GM19452 (cell line): Measurements from ENCODE around the gene XCL2.
"Not testable (repeated sequence)": the region's sequence is repeated elsewhere in the genome, so short reads cannot be mapped to it uniquely, and the experiment has no call there.

Source experiments
- ATAC-seq: cut with Tn5 transposase; IDR thresholded peaks from one replicate; pipeline ENCODE4 v1.9.1; 2021; ENCODE audit not compliant: unreplicated experiment

Gene XCL2

GRCh38 chr1:168543840-168544498, at the start of gene XCL2:
Gene XCL2, minus strand, starts transcription at chr1:168543997. Its CDS starts 33 bp downstream, at chr1:168543964.
- ATAC-seq: not testable (repeated sequence)

- ATAC-seq: no peak
These were observed 47.9 kb upstream of the XCL2 start for GRCh38 chr1:168591641-168592250.

DNA sequence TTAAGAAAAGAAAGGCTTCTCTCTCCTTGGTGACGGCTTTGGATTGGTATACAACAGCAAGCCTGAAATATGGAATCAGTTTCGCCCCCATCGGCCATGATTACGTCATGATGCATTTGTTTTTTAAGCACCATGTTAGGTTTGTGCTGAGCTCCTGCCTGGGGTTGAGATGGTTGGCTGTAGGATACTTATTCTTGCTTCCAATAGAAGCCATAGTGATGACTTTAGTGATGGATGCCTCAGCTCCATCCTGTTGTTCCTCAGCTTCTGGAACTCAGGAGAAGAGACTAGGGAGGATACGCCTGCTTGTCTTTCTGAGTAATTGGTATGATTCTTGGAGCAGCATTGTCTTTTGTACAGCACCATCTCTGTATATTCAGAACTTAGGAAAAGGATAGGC, 47.3 kb upstream of the XCL2 start:
- no peak for ATAC-seq

- no peak for ATAC-seq
These were observed 45.4 kb upstream of the XCL2 start for GRCh38 chr1:168589167-168589566.

DNA sequence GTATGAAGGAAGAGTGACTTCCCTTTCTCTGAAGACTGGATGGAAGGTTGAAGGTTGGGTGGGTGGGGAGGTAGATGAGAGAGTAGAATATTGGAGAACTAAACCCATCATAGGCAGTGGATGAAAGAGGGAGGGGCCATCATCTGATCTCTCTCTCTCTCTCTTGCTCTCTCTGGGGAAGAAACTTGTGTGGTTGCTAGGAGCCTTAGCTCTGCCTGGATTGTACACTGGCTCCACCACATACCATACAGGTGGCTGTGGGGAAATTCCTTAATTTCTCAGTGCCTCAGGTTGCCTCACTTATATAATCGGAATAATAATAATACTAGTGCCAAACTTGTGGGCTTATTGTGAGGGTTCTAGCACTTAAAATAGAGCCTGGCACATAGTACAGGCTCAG, 42.1 kb upstream of the XCL2 start:
- no peak for ATAC-seq

- no peak for ATAC-seq
These were observed 41.4 kb upstream of the XCL2 start for GRCh38 chr1:168585191-168585590.

GRCh38 chr1:168583571-168583970, 39.8 kb upstream of the XCL2 start:
- no peak for ATAC-seq

DNA sequence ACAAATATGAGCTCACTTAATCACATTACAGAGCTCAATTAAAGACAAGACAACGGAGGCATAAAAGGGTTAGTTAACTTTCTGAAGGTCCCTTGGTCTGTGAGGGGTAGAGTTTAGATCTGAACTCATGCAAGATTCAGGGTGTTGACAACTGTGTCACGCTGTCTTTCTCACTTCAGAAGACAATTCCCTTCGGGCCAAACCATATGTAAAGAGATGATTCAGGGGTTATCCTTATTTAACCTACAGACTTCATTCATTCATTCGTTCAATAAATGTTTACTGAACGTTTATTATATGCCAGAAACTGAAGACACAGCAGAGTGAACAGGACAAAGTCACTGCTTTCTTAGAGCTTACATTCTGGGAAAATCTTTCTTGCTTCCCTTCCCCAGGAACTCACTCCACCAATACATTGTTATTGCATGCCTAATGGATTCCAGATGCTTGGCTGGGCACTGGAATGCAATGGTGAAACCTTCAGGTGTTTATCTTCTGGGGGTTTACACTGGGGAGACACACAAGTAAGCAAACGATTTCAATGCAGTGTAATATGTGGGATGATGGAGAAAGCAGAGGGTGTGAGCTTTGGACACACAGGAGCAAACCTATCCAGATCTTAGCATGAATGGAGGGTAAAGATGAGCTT, 39.0 kb upstream of the XCL2 start:
- ATAC-seq: no peak

- no peak for ATAC-seq
These were observed 38.2 kb upstream of the XCL2 start for GRCh38 chr1:168581817-168582572.

DNA sequence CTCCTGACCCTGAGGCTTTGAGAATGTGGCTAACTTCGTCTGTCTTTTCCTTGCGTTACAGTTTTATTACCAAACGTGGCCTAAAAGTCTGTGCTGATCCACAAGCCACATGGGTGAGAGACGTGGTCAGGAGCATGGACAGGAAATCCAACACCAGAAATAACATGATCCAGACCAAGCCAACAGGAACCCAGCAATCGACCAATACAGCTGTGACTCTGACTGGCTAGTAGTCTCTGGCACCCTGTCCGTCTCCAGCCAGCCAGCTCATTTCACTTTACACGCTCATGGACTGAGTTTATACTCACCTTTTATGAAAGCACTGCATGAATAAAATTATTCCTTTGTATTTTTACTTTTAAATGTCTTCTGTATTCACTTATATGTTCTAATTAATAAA, 37.2 kb upstream of the XCL2 start:
- not testable (repeated sequence) for ATAC-seq

- ATAC-seq: not testable (repeated sequence)
These were observed 36.5 kb upstream of the XCL2 start for GRCh38 chr1:168580290-168580689.

GRCh38 chr1:168578531-168579185, 34.9 kb upstream of the XCL2 start:
- not testable (repeated sequence) for ATAC-seq

GRCh38 chr1:168576245-168576688, 32.5 kb upstream of the XCL2 start, which contains the start of gene XCL1:
Gene XCL1, plus strand, starts transcription at chr1:168576605. Its CDS starts 33 bp downstream, at chr1:168576638.
- not testable (repeated sequence) for ATAC-seq

DNA sequence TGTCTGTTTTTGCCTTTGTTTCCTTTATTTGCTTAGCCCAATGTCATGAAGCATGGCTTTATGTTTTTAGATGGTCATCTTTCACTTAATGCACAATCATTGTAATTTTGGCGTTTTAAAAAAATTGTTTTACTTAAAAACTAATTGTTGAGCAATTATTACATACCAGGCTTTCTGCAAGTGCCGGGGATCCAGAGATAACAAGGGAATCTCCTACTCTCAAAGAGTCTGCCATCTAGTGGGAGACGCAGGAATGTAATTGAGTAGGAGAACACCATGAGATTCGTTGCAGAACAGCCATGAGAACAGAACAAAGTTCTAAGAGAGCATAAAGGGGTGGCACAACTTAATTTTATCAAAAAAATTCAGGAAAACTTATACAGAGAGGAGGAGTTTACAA, 30.4 kb upstream of the XCL2 start:
- ATAC-seq: not testable (repeated sequence)

- ATAC-seq: no peak
These were observed 28.8 kb upstream of the XCL2 start for GRCh38 chr1:168572633-168573032.

DNA sequence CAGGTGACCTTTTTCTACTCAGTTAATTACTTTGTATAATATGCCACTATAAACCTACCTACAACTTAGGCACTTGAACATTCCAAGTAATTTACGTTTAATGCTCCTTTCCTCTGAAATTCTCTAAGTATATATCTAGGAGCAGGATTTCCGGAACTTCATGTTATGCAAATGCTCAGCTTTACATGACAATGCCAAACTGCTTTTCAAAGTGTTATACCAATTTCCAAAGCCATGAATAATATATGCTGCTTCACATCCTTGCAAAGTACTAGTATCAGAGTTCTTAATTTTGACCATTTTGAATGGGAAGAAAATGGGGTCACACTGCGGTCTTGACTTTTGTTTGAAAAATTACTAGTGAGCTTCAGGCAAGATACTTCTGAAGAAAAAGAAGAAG, 26.9 kb upstream of the XCL2 start:
- ATAC-seq: no peak

DNA sequence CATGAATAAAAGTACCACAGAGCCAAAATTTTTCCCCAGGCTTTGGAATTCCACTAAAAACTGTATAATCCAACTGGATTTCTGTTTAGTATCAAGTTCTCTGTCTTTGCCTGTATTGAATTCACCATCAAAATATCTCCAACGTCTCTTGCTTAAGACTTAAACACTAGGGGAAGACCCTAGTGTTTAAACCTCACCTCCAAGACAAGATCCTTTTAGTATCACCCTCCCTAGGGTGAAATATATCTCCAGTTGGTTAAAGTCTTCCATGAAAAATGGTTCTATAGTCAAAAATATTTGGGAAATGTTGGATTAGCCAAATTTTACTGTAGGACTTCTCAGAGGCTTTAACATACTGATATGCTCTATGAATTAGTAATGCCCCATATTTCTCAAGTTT, 24.5 kb upstream of the XCL2 start:
- ATAC-seq: no peak

DNA sequence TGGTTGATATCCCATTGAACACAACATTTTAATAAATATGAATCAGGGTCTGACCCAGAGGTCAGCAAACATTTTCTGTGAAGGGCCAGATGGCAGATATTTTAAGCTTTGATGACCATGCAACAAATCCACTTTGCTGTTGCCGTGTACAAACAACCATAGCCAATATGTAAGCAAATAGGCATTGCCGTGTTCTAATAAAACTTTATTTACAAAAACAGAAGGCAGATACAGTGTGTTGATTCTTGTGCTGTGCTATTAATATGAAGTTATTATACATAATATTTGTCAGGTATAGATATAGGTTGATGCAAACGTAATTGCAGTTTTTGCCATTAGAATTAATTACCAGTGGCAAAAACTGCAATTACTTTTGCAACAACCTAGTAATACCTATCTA, 23.8 kb upstream of the XCL2 start:
- ATAC-seq: no peak

DNA sequence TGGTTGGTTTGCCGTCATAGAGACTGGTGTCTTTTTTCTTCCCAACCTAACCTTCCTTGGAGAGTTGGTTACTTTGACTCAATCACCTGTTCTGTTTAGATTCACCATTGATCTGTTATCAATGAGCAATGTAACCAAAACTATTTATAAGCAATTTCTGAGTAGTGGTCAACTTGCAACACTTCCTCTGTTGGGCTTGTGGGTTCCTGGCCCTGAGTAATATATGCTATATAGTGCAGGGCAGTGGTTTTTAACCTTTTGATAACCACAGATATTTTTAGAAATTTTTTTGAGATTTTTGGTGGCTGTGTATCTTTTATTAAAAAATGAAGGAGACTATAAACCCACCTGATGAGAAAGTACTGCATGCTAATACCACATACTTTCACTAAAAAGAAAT, 23.2 kb upstream of the XCL2 start:
- no peak for ATAC-seq

GRCh38 chr1:168565825-168566224, 22.0 kb upstream of the XCL2 start:
- ATAC-seq: no peak

GRCh38 chr1:168561989-168562388, 18.2 kb upstream of the XCL2 start:
- ATAC-seq: no peak
